ENCODE data around the gene ZIM2.

ZIM2 gene

GRCh38 chr19:56838909-56839651 lies 1.4 kb downstream of the ZIM2 start:
- DNase-seq: peak; percentile 76

- peak; percentile 12 for DNase-seq
Measured at GRCh38 chr19:56838024-56838908, 2.3 kb downstream of the ZIM2 start.

DNA sequence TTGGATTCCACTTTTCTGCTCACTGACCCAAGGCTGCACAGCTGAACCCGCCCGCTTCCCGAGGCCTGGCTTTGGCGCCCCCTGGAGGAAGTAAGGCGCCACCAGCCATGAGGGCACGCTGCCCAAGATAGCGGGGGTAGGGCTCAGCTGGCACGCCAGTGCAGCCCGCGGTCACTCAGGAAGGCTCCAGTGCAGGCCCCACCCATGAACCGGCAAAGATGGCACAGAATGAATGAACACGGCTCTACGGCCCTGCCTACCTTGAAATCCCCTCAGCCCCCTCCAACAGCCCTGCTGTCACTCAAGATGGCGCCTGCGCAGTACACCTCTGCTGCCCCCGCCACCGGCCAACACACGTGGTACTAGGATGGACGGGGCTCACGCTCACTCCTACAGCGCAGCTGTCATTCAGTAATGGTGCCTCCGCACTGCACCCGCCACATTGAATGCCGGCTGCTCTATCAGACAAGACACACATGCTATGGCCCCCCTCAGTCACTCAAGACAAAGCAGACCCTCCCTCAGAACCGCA lies 3.0 kb downstream of the ZIM2 start:
- peak; percentile 7 for DNase-seq

- no peak for DNase-seq
Measured at GRCh38 chr19:56837004-56837403, 3.5 kb downstream of the ZIM2 start.

DNA sequence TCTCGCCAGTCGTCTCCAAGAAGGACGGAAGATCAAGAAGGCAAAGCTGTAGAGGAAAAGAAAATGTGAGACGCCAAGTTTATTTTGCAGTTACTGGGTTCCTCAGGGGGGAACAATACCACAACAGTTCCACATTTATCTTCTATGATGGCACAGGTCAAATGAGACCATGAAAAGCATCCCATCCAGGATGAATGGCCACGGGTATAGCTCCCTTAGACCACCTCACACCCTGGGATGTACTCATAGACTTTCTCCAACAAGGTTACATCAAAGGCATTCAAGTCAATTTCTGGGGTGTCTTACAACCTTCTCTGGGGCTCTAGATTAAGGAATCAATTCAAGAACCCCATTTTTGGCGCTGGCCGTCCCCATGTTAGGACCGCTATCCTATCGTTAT lies 4.5 kb downstream of the ZIM2 start:
- DNase-seq: no peak

DNA sequence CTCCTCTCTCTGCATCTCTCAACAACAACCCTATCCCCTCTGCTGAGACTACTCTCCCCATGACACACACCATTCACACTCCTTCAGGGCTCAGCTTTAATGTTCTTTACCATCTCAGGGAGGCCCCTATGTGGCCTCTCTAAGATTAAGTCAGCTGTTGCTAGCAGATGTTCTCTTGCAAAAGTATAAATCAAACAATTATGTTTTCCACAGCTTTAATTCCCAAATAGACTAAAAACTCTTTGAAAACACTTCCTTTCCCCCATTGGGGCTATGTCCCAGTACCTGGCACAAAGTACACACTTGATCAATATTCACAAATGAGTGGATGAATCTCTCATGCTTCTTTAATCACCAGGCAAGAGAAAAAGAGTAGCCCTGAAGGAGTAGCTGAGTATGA lies 5.1 kb downstream of the ZIM2 start:
- no peak for DNase-seq

DNA sequence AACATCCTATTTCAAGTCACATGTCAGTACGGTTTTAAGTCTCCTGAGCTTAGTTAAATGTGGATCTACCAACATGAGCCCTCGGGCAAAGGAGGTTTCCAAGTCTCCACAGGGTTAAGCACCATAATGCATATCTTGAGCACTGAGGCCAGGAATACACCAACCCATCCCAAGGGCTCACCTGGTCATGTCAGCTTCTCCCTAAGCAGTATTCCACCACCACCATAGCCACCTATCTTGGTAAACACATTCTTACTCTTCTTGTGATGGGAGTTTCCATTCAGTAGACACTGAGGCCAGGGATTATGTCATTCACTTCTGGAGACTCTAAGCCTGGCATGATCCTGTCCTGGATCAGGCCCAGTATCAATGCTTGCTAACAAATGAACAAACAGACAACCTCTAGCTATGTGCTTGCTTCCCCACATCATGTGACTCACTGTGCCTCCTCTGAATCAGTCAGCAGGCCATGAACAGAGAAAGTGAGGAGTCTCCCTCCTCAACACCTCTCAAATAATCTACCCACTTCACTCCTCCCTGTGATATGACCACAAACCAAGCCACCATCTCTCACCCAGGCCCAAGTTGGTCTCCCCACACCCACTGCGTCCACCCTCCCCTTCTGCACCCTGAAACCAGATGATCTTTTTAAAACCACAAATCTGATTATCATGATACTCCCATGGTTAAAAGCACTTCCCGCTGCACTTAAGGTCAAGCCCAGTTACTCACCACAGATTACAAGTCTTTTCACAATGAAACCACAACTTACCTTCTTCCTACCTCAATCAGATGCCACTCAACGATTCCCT lies 5.8 kb downstream of the ZIM2 start:
- no peak for DNase-seq

DNA sequence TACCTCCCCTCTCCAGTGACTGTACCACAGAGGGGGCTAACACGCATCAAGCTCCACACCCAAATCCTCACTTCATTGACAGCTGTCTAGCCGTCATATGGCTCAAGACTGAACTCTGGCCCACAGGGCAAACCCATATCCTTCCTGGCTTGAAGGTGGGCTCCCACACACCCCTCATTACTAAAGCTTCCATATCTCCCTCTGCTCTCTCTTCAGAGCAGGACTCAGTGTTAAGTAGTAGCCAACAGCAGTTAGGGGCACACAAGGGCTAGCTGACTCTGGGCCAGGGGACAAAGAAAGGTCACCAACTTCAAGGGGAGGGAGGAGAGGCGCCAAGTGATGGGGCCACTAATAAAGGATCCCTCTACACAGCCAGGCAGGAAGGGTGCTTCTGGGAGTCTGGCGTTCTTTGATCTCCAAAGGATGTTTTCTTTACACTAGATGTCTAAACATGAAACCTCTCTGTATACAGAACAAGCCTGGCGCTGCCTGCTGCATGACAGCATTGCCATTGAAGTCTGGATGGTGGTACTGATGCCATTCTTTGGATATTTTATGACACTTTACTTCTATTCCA lies 8.1 kb downstream of the ZIM2 start:
- DNase-seq: no peak

GRCh38 chr19:56831255-56831654 lies 9.3 kb downstream of the ZIM2 start:
- no peak for DNase-seq

DNA sequence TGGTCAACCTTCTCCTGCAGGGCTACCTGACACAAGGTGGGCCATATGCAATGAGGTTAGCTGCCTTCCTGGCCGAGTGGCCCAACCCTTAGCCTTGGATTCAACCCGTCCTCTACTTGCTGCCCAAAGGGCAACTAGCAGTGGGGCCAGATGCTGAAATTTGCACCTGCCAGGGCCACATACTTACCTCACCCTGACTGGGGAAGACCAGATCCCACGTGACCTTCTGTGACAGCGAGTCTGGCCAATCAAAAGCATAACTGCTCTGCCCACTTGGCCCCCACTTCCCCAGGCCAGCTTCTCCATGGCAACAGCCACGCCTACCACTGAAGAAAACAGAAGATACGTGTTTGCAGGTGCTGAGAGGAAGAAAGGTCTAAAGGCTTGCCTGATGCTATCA lies 10.9 kb downstream of the ZIM2 start:
- no peak for DNase-seq

GRCh38 chr19:56827708-56828107 lies 12.8 kb downstream of the ZIM2 start:
- DNase-seq: no peak

DNA sequence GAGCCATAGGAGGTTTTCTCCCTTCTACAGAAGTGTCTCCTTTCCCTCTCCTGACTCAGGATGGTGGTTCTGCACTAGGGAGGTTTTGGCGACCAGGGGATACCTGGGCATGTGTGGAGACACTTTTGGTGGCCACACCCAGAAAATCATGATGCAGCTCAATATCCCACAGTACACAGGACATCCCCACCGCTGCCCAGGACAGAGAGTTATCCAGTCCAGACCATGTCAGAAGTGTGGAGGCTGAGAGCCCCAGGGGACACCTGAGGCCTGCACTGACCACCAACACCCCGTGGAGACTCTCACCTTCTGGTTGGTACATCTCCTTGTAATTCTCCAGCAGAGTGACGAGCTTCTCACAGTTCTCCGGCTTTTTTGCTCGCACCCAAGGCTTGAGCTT lies 16.6 kb downstream of the ZIM2 start:
- DNase-seq: no peak

DNA sequence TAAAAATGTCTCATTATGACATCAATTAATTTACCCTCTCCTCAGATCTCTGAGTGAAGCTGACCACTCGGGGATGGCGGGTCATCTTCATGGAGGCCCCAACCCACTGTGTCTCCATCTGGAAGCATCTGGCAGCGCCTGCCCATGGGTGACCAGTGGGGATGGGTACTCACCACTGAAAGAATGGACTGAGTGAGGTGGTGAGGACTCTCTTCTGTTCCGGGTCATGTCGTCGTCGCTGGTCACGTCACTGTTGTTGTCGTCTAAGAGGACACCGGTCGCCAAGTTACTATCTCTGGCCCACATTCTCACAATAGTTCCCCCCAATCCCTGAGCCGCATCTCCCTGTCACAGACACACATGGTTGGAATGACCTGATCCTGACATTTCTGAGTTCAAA lies 17.1 kb downstream of the ZIM2 start:
- DNase-seq: no peak

DNA sequence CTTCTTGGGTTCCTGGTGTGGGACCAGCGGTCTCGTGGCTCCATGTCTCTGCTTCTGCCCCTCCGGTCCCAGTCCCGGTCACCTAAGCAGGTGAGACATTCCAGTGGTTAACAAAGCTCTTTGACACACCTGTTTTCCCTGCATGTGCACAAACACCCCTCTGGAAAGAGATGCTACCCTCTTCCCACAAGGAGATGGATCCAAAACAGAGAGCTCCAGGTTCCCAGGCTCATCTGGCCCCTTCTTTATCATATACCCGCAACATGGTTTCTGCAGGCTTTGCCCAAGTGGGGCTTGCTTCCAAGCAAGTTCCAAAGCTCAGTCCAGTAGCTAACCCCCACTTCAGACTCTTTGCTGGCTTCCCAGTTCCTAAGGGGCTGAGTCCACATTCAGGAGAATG lies 17.8 kb downstream of the ZIM2 start:
- no peak for DNase-seq

- DNase-seq: no peak
Measured at GRCh38 chr19:56821675-56822074, 18.9 kb downstream of the ZIM2 start.

GRCh38 chr19:56821209-56821608 lies 19.3 kb downstream of the ZIM2 start:
- no peak for DNase-seq

GRCh38 chr19:56819166-56819565 lies 21.4 kb downstream of the ZIM2 start:
- no peak for DNase-seq

- no peak for DNase-seq
Measured at GRCh38 chr19:56814656-56815055, 25.9 kb downstream of the ZIM2 start.

DNA sequence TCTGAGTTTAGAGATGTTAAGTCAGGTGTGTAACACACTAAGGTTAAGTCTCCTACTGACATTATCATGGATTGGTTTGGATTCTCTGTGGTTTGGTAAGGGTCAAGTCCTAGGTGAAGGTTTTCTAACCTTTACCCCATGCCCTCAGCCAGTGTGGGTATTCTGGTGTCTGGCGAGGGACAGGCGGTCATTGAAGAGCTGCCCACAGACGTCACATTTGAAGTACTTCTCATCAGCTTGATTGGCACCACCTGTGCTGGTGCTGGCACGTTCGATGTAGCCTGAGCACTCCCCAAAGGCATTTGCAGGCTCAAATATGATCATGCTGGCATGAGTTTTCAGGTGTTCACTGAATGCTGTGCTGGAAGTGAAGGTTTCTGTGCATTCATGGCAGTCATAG lies 27.0 kb downstream of the ZIM2 start:
- DNase-seq: no peak

- DNase-seq: no peak
Measured at GRCh38 chr19:56811480-56811879, 29.0 kb downstream of the ZIM2 start.

DNA sequence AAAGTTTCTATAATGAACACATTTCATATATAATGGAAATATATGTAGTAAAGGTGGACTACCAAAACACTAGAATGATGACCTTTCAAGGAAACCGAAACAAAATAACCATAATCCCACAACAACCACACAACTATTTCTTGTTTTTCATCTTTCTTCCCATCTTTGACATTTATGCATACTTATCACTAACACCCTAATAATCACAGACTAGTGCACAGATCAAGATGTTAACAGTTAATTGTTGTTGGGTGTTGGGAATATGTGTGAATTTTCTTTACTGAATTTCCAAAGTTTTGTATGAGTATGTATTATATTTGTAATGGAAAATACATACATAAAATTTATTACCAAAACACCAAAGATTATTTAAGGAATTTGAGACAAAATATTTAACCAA lies 30.3 kb downstream of the ZIM2 start:
- no peak for DNase-seq

DNA sequence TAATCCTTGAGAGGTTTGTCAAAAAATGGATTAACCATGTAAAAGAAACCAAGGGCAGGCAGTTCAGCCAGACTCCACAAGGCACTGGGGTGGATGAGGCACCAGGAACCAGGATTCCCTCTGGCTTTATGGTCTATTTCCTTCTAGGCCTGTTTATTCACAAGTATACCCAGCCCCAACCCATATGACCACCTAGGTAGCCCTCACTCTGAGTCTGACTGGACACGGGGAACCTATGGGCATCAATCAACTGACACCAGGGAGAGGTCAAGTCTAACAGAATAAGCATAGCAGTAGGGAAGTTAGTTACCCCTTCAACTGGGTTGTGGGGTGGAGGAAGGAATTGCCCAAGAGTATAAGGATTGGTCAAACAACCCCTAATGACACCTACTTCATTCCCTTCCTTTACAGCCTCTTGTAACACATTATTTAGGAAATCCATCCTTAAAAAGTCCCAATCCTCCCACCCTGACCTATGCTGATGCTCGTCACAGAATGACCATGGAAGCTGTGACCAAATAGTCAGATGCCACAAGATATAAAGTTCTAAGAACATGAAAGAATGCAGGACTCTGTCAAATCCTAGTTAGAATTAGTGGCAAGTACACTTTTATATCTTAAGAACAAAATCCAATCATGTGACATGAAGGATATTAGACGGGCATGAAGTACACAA lies 31.7 kb downstream of the ZIM2 start:
- no peak for DNase-seq
